GM12864 (cell line): ENCODE measurements around the gene RALGAPA1.

Experiments used
- DNase-seq: peaks from one replicate; pipeline ENCODE4 v3.0.0-alpha.2; 2011; ENCODE audit warnings: low read depth
- H3K4me3 ChIP-seq: 2 replicates; pipeline ENCODE4 v1.5.1; 2011; ENCODE audit warnings: mild to moderate bottlenecking, low read depth, low read length, control low read depth
- CTCF ChIP-seq: IDR thresholded peaks from 2 replicates; pipeline ENCODE4 v1.5.1; 2011; ENCODE audit warnings: low read depth, mild to moderate bottlenecking, moderate library complexity, low read length, control low read depth, inconsistent platforms; ENCODE audit errors: missing control alignments

Gene RALGAPA1

GRCh38 chr14:35506927-35507326 is 302.2 kb downstream of the RALGAPA1 start:
- DNase-seq = no peak
- TF ChIP-seq CTCF = no peak
- H3K4me3 ChIP-seq = no peak overlapping the region

GRCh38 chr14:35506461-35506860 is 302.6 kb downstream of the RALGAPA1 start:
- TF ChIP-seq CTCF = no peak
- no peak overlapping the region for H3K4me3 ChIP-seq
- no peak for DNase-seq

- DNase-seq = no peak
- H3K4me3 ChIP-seq = no peak overlapping the region
- no peak for TF ChIP-seq CTCF
Measured at GRCh38 chr14:35504260-35504659, 304.8 kb downstream of the RALGAPA1 start.

GRCh38 chr14:35503646-35504045 is 305.4 kb downstream of the RALGAPA1 start:
- no peak for DNase-seq
- TF ChIP-seq CTCF = no peak

GRCh38 chr14:35499180-35499579 is 309.9 kb downstream of the RALGAPA1 start:
- DNase-seq = no peak
- no peak overlapping the region for H3K4me3 ChIP-seq
- no peak for TF ChIP-seq CTCF

More at GRCh38 chr14:35503646-35504045, 305.4 kb downstream of the RALGAPA1 start:
- no peak overlapping the region for H3K4me3 ChIP-seq

- TF ChIP-seq CTCF = no peak
Measured at GRCh38 chr14:35495278-35495677, 313.8 kb downstream of the RALGAPA1 start.

GRCh38 chr14:35492569-35493014 is 316.5 kb downstream of the RALGAPA1 start:
- no peak for DNase-seq
- no peak overlapping the region for H3K4me3 ChIP-seq
- TF ChIP-seq CTCF = no peak

More at GRCh38 chr14:35495278-35495677, 313.8 kb downstream of the RALGAPA1 start:
- H3K4me3 ChIP-seq = no peak overlapping the region
- DNase-seq = no peak
